GM06990 (cell line): ENCODE data around the gene ANTKMT.

Experiments used
- DNase-seq: peaks from one replicate; pipeline ENCODE4 v3.0.0-alpha.2; 2011; ENCODE audit not compliant: insufficient read length; ENCODE audit errors: extremely low read depth
- H3K27me3 ChIP-seq: replicated peaks from 2 replicates; pipeline ENCODE4 v1.6.0; 2011; ENCODE audit warnings: low read length; ENCODE audit not compliant: control insufficient read depth, insufficient read depth
- H3K36me3 ChIP-seq: 2 replicates; pipeline ENCODE4 v1.5.1; 2011; ENCODE audit warnings: low read length; ENCODE audit not compliant: control insufficient read depth, insufficient read depth
- H3K4me3 ChIP-seq: replicated peaks from 2 replicates; pipeline ENCODE4 v1.5.1; 2011; ENCODE audit warnings: low read depth, mild to moderate bottlenecking, control low read depth, low read length
- TF ChIP-seq, protein P1 (sequence below): IDR thresholded peaks from 2 replicates; pipeline ENCODE4 v1.5.1; 2011; ENCODE audit warnings: low read length, control low read depth, mild to moderate bottlenecking, inconsistent platforms; ENCODE audit not compliant: insufficient read depth, poor library complexity, severe bottlenecking

The ANTKMT gene, protein sequence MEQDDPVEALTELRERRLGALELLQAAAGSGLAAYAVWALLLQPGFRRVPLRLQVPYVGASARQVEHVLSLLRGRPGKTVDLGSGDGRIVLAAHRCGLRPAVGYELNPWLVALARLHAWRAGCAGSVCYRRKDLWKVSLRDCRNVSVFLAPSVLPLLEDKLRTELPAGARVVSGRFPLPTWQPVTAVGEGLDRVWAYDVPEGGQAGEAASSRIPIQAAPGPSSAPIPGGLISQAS

GRCh38 chr16:720990-721764 is at the start of gene ANTKMT:
Gene ANTKMT, plus strand, starts transcription at chr16:721146. Its CDS starts 129 bp downstream, at chr16:721275.
- peak within 1 kb of the TSS; percentile 89 for H3K4me3 ChIP-seq
- DNase-seq, result peak; percentile 94
- no peaks in the 10 kb centered on the region for H3K27me3 ChIP-seq
- TF ChIP-seq, protein P1, sequence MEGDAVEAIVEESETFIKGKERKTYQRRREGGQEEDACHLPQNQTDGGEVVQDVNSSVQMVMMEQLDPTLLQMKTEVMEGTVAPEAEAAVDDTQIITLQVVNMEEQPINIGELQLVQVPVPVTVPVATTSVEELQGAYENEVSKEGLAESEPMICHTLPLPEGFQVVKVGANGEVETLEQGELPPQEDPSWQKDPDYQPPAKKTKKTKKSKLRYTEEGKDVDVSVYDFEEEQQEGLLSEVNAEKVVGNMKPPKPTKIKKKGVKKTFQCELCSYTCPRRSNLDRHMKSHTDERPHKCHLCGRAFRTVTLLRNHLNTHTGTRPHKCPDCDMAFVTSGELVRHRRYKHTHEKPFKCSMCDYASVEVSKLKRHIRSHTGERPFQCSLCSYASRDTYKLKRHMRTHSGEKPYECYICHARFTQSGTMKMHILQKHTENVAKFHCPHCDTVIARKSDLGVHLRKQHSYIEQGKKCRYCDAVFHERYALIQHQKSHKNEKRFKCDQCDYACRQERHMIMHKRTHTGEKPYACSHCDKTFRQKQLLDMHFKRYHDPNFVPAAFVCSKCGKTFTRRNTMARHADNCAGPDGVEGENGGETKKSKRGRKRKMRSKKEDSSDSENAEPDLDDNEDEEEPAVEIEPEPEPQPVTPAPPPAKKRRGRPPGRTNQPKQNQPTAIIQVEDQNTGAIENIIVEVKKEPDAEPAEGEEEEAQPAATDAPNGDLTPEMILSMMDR, result no peak
- H3K36me3 ChIP-seq, result peaks cover 2% of the 10 kb centered on the region; the same call in 1 of the 2 replicates

DNA sequence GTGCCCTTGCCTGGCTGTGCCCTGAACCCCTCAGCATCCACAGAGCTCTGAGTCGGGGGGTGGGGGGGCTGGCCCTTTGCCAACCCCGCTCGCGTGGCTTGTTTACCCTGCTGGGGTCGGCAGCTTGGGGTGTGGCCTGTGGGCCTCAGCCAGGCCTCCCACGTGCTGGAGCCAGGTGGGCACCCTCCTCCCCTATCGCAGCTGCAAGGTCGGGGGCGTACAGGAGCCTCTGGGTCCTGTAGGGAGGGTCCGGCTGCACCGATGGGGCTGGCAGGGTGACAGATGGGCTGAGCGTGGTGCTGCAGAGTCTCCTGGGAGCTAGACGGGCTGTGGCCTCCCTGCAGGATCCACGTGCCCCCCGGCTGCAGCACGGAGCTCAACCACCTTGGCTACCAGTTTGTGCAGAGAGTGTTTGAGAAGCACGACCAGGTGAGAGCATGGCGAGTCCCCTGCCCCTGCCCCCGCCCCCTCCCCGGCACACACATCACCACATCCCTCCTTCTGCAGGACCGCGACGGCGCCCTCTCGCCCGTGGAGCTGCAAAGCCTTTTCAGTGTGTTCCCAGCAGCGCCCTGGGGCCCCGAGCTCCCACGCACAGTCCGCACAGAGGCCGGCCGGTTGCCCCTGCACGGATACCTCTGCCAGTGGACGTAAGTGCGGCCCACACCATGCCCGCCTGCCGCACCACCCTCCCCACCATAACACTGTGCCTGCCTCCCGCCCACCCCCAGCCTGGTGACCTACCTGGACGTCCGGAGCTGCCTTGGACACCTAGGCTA is 49.4 kb upstream of the ANTKMT start:
- no peaks in the 10 kb centered on the region for H3K27me3 ChIP-seq
- DNase-seq, result no peak
- TF ChIP-seq, protein P1, result no peak
- H3K36me3 ChIP-seq, result peaks cover 31% of the 10 kb centered on the region
- no peak overlapping the region for H3K4me3 ChIP-seq

GRCh38 chr16:672371-672770 is 48.6 kb upstream of the ANTKMT start:
- DNase-seq, result no peak
- no peaks in the 10 kb centered on the region for H3K27me3 ChIP-seq
- TF ChIP-seq, protein P1, result no peak
- peaks cover 31% of the 10 kb centered on the region for H3K36me3 ChIP-seq
- H3K4me3 ChIP-seq, result no peak overlapping the region

DNA sequence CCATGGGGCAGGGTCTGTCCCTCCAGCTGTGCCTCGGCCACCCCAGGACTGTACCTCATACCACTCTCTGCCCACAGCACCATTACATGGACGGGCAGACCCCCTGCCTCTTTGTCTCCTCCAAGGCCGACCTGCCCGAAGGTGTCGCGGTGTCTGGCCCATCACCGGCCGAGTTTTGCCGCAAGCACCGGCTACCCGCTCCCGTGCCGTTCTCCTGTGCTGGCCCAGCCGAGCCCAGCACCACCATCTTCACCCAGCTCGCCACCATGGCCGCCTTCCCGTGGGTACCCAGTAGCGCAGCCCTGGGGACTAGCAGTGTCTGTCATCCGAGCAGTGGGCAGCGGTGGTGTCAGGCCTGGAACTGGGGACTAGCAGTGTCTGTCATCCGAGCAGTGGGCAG is 48.1 kb upstream of the ANTKMT start:
- no peaks in the 10 kb centered on the region for H3K27me3 ChIP-seq
- peaks cover 31% of the 10 kb centered on the region for H3K36me3 ChIP-seq
- no peak overlapping the region for H3K4me3 ChIP-seq
- DNase-seq, result no peak
- TF ChIP-seq, protein P1, result no peak

GRCh38 chr16:673399-673991 is 47.5 kb upstream of the ANTKMT start:
- Histone ChIP-seq H3K27me3 (no peaks in the 10 kb centered on the region), H3K4me3 (no peak overlapping the region), H3K36me3 (peaks cover 31% of the 10 kb centered on the region)
- DNase-seq, result no peak
- TF ChIP-seq, protein P1, result no peak
